H4 (cell line): Measurements from ENCODE around the gene AFMID. TPM values are rescaled to one million over a fixed set of nuclear protein-coding genes. Genes with fewer than 3 reads are reported as not detected.
"Not testable (repeated sequence)": the region's sequence is repeated elsewhere in the genome, so short reads cannot be mapped to it uniquely, and the experiment has no call there.

Experiments
- DNase-seq: peaks from one replicate; pipeline ENCODE4 v3.0.0-alpha.2; 2015; ENCODE audit warnings: low spot score
- total RNA-seq: library from RNA; depleted of rRNA; stranded (reverse); fragments of >200 nt; shearing (Covaris generic); gene quantifications from 2 replicates; pipeline ENCODE4 v1.2.3, GENCODE V29; 2014

AFMID gene
- total RNA-seq, 1 experiment from 2014 or later, result 33.1 TPM

DNA sequence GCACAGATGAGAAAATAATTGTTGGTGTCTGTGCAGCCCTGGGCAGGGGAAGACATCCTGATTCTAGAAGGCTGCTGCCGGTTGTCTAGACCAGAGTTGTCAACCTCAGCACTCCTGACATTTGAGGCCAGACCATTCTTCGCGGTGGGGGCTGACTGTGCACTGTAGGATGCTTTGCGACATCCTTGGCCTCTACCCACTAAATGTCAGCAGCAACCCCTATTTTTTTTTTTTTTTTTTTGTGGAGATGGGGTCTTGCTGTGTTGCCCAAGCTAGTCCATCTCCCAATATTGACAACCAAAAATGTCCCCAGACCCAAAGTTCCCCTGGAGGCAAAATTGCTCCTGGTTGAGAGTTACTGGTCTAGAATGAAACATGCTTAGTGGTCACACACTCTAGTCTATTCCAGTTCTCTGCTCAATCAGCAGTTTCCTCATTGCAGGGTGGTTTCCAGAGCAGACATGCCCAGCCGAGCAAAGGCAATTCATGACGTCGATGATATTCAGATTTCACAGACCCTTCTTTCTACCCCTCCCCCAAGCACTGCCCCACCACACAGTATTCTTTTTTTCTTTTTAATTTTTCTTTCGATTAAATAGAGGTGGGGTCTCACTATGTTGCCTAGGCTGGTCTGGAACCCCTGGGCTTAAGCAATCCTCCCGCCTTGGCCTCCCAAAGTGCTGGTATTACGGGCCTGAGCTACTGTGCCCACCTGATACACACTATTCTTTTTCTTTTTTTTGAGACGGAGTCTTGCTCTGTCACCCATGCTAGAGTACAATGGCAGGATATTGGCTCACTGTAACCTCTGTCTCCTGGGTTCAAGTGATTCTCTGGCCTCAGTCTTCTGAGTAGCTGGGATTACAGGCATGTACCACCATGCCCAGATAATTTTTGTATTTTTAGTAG is 32.0 kb upstream of the AFMID start:
- no peak for DNase-seq

DNA sequence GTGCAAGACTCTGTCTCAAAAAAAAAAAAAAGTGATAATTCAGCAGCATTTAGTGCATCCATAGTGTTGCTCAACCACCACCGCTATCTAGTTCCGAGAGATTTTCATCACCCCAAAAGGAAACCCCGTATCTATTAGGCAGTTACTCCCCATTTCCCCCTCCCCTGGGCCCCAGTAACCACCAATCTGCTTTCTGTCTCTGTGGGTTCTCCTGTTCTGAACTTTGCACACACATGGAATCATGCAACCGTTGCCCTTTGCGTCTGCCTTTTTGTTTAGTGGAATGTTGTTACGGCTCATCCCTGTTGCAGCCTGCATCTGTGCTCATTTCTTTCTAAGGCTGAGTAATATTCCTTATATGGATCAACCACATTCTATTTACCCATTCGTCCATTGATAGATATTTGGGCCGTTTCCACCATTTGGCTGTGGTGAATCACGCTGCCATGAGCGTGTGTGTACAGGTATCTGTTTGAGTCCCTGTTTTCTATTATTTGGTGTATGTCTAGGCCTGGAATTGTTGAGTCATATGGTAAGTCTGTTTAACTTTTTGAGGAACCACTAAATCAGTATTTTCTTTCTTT is 27.5 kb upstream of the AFMID start:
- DNase-seq, result no peak

DNA sequence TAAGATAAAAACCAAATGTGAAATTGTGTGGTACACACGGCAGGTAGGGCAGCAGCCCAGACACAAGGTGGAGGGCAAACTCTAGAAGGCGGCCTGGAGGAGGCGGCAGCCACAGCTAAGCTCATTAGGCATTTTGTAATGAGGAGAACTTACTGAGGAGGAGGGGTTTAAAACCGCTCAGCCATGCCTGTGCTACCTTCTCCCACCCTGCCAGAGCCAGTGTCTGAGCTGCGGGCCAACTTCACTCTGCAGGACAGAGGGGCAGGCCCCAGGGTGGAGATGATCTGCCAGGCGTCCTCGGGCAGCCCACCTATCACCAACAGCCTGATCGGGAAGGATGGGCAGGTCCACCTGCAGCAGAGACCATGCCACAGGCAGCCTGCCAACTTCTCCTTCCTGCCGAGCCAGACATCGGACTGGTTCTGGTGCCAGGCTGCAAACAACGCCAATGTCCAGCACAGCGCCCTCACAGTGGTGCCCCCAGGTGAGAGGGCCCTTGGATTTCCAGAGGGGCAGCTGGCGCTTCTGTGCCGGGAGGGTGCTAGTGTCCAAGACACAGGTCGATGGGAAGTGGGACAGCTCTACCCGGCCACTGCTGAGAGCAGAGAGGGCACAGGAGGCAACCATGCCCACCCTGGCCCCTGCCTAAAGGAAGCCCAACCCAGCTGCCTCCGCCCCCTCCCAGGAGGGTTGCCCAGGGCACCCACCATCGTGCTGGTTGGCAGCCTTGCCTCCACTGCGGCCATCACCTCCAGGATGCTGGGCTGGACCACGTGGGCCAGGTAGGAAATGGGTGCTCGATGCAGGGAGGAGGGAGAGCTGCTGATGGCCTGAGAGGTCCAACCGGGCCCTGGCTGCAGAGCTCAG is 23.0 kb upstream of the AFMID start:
- DNase-seq, result no peak

DNA sequence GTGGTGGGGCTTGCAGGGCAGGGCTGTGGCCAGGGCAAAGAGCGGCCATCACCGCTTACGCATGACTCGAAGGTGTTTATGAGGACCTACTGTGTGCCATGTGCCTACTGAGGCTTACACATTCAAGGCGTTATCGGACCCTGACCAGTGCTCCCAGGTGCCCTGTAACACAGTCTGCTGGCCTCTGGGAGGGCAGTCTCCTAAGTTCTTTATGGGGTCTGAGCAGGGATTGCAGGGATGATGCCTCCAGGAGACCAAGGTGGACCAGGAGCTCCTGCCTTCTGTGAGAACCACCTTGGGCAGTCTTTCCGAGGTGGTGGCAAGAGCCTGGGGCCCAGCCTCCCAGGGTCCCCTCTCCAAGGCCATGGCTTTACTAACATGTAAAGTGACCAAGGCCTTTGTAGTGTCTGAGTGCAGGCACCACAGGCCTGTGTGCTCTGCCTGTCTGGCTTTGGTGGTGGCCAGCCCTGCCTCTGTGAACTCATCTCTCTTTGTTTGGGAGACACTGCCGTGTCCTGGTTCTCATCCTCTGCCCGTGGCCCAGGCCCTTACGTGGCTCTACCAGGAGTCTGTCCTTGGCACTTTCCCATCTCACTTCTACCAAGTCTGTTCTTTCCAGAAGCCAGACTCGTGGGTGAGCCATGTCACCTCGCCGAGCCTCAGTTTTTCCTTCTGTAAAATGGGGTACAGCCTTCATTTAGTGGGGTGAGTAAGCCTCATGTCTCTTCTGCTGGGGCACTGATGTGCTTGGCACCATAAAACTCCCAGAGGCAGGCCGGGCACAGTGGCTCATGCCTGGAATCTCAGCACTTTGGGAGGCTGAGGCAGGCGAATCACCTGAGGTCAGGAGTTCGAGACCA is 22.2 kb upstream of the AFMID start:
- DNase-seq, result no peak

DNA sequence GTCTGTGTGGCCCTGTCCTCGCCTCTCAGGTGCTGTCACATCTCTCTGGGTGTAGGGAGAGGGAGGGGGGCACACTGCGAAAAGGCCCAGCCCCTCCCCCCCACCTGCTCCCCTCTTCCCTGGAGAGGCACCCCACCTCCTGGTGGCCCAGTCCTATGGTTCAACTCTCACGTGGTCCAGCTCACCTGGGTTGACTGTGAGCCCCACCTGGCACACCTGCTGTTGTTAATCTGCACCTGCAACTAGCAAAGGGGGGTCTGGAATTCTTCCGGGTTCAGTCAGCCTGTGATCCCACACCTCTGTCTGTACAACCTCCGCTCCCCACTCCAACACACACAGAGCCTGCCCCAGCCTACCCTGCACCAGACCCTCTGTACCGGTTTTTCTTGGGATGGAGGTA is 20.7 kb upstream of the AFMID start:
- no peak for DNase-seq

DNA sequence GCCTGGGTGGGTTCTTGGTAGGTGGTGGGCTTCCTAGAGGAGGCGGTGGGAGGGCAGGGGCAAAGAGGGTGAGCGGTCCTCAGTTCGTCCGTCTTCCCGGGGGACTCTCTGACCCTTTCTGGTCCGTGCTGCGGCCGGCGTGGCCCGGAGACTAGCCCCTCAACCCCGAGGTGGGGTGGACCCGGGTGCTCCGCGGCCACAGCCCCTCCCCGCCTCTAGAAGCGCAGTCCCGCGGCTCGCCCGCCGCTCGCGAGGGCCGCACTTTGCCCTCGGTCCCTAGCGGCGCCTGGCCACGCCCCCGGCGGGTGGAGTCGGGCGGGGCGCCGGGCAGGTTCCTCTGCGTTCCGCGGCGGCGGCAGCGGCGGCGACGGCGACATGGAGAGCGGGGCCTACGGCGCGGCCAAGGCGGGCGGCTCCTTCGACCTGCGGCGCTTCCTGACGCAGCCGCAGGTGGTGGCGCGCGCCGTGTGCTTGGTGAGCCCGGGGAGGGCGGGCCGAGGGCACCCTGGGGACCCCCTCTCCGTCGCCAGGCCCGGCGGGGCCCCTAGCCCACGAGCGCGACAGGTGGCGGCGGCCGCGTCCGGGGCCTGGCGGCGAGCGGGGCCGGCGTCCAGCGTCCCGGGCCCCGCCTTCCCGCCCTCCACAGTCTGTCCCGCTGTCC is 18.8 kb upstream of the AFMID start, which contains the start of gene SYNGR2:
Gene SYNGR2 (plus strand): TSS at position 340 of the 661 bp plus-strand sequence. CDS start 36 bp downstream, at position 376.
- peak; percentile 58 for DNase-seq

DNA sequence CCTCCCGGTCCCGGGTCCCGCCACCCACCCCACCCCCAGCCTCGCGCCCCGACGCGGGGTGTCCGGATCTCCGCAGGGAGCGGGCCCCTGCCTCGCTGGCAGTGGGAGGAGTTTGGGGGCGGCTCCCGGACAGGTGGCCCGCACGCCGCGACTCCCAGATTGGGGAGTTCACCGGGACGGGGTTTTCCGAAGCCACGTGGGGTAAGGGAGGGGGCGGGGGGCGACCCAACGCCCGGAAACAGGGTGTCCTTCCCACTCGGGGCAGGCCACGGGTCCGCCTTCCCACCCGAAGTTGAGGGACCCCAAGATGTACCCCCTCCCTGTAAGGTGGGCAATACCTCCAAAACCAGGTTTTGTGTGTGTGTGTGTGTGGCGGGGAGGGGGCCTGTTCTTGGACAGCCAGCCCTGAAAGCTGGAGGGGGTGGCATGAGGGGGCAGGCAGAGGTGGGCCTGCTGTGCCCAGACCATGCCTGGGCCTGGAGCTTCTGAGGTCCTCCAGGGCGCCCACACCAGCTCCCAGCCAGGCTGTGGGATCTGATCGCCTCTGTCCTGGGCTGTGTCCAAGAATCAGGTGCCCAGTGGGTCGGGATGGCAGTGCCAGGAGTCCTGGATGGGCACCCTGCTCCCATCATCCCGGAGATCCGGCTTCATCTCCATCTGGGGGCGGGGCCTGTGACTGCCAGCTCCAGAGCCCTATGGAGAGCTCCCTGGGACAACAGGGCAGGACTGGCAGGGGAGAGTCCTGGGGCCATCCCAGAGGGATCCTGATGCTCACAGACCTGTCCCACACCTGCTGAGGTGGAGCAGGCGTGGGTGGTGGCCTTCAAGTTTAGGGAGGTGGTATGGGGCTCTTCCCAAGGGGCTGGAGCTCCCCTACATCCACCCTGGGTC is 18.0 kb upstream of the AFMID start:
- peak; percentile 53 for DNase-seq

DNA sequence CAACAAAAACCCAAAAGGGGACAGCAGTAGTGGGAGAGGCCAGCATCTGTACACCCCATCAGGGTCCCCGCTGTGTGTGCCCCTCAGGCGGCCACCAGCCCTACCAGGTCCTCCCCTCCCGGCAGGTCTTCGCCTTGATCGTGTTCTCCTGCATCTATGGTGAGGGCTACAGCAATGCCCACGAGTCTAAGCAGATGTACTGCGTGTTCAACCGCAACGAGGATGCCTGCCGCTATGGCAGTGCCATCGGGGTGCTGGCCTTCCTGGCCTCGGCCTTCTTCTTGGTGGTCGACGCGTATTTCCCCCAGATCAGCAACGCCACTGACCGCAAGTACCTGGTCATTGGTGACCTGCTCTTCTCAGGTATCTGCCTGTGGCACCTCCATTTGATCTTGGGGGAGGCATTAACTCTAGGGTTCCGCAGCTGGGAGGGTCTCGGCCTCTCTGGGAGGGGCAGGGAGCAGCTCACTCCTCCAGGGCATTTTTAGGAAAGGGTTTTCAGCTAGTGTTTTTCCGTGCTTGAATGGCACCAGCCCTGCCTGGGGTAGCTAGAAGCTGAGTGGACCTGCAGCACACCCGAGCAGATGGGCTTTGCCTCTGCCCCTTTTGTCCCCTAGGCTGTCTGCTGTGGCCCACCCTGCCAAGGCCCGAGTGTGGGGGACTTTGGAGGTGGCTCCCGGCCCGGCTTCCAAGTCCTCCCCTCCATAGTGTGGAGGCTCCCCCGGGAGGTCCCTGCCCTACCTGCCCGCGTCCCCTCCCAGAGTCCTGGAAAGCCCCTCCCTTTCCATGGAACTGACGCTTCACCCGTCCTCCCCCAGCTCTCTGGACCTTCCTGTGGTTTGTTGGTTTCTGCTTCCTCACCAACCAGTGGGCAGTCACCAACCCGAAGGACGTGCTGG is 16.2 kb upstream of the AFMID start:
- DNase-seq, result no peak

DNA sequence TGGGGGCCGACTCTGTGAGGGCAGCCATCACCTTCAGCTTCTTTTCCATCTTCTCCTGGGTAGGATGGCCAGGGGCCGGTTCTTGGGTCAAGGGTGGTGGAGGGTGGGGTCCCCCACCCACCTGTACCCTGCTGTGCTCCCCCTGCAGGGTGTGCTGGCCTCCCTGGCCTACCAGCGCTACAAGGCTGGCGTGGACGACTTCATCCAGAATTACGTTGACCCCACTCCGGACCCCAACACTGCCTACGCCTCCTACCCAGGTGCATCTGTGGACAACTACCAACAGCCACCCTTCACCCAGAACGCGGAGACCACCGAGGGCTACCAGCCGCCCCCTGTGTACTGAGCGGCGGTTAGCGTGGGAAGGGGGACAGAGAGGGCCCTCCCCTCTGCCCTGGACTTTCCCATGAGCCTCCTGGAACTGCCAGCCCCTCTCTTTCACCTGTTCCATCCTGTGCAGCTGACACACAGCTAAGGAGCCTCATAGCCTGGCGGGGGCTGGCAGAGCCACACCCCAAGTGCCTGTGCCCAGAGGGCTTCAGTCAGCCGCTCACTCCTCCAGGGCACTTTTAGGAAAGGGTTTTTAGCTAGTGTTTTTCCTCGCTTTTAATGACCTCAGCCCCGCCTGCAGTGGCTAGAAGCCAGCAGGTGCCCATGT is 15.4 kb upstream of the AFMID start:
- not testable (repeated sequence) for DNase-seq

DNA sequence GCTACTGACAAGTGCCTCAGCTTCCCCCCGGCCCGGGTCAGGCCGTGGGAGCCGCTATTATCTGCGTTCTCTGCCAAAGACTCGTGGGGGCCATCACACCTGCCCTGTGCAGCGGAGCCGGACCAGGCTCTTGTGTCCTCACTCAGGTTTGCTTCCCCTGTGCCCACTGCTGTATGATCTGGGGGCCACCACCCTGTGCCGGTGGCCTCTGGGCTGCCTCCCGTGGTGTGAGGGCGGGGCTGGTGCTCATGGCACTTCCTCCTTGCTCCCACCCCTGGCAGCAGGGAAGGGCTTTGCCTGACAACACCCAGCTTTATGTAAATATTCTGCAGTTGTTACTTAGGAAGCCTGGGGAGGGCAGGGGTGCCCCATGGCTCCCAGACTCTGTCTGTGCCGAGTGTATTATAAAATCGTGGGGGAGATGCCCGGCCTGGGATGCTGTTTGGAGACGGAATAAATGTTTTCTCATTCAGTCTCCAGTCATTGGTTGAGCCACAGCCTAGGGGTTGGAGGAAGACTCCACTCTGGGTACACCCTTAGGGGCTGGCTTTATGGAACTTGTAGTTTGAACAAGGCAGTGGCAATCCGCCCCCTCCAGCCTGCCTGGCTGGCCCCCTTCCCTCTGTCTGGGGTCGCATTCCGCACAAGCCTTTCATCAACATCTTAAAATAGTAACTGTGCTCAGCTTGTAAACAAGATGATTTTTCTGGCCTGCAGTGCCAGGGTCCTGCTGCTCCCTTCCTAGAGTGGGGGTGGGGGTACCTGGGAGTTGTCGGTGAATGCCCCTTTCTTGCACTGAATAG is 14.7 kb upstream of the AFMID start:
- DNase-seq, result no peak

DNA sequence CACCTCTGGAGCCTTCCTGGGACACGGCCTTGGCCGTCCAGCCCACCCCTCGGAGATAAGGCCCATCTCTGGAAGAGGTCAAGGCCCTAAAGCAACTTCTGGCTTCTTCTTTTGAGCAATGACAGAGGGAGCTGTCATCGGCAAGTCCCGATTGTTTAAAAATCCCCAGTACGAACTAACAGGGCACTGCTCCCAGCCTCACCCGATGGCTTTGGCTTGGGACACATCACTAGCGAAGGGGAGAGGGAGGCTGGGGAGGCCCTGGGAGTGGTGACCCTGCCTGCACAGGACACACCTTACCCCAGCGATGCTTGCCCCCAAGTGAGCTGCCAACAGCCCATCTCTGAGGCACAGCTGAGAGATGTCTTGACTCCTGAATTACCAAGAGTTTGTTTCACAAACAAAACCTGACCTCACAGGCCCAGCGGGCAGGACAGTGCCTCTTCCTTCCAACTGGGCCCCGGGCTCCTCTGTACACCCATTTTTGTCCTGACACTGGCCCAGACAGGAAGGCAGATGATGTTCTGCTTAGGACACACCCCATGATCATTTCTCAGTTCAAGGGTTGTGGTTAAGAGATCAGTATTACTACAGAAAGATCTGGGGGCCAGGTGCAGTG is 14.0 kb upstream of the AFMID start:
- no peak for DNase-seq

DNA sequence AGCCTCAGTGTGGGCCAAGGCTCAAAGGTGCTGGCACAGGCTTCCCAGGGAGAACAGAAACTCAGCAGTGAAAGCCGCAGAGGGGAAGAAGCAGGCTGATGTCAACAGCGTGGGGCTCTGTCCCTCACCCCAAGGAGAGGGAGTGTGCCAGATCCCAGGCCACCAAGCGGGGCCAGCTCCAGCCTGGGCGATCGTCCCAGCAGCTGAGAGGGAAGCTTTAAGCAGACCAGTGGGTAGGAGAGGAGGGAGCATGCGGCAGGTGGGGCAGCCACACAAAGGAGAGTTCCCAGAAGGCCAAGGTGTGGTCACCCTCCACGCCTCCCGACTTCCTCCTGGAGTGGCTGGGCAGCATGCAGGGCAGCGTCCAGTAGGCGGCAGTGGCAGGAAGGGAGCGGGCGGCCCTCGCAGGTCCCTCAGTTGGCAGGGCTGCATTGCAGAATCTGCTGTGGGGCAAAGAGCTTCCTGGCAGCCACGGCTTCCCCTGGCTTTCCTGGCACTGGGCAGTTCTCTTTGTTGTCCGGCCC is 12.8 kb upstream of the AFMID start:
- DNase-seq, result no peak

DNA sequence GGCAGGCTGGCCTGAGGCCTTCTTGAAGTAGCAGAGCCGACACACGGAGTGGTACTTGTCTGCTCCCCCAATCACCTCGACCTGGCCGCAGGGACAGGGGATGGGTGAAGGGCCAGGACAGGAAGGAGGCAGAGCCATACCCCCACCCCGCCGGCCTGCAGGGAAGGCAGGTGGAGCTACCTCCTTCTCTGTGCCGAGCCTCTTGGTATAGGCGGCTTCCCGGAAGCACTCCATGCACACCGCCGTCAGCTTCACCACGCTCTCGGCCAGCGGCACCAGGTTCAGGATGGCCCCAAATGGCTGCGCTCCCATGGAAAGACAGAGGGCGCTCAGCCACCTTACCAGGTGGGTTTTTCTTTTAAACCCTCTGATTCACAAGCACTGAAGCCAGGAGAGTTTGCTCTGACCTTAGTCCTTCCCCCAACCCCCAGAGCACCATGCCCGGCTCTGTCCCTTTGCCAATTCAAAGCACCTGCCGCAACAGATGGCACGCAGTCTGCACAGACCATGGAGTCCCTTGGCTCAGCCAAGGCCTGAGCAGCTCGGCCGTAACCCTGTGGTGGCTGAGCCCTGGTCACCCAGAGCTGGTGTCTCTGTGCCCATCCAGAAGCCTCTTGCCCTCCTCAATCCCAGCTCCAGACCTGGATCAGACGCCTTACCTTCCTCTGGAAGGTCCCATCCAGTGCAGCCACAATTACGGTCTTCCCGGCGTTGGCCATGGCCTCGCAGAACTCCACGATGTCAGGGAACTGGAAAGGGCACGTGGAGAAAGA is 12.1 kb upstream of the AFMID start:
- no peak for DNase-seq

DNA sequence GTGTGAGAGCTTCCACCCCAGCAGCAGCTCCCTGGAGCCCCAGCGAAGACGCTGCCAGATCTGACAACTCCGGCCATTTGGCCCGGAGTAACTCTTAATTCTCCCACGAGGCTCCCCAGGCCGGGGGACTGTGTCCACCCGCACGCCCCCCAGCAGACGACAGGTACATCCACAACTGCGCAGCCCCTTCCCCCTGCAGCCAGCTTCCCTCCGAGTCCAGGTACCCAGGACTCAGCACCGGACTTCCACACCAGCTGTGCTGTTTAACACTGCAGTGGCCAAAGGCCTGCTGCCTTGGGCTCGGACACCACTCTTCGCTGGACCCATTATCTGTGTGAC is 11.6 kb upstream of the AFMID start:
- DNase-seq, result no peak

DNA sequence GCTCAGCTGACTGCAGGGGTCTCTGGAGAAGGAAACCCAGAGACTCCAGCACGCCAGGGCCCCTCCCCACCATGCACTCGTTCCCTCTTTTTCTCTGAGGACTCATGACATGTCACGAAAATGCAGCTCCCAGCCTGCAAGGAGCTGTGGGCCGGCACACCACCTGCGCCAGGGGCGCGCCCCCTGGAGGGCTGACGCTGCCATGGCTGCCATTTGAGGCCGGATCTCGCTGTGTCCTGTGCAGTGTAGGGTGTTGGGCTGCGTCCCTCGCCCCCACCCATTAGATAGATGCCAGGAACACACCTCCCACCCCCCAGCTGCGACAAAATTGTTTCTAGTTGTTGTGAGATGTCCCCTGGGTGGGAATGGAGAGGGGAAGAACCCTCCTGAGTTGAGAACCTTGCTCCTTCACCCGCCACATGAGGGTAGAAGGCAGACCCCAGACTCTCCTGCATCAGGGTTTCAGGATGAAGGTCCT is 10.6 kb upstream of the AFMID start:
- DNase-seq, result no peak

DNA sequence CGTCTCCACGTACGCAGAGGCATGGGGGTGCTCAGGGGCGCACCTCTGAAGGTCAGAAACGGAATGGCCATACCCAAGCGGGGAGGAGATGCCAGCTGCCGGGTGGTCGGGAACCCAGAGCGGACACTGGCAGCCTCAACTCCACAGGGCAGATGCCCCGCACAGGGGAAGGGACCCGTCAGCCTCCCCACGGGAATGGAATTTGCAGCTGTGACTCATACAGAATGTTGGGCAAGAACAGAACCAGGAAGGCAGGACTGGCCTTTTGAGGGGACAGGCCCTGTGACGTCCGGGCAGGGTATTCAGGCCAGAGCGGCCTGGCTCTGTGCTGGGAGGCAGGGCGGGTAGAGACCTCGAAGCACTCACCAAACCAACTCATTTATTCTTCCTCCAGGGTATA is 7.8 kb upstream of the AFMID start:
- DNase-seq, result no peak
